ENCODE results near the gene MTHFD1. TPM values are rescaled to one million over a fixed set of nuclear protein-coding genes. Genes with fewer than 3 reads are reported as not detected.

The MTHFD1 gene
- total and polyA plus RNA-seq, 9 of the 15 experiments (the other 6 are each of a cell fraction or from before 2014, with no cell fraction given), result 66.7 to 158 (median 90.9) TPM

- TF ChIP-seq TFE3 (CRISPR knock-in tag; IDR thresholded peaks at IDR 0.05) (no peak), TEAD4 (IDR thresholded peaks at IDR 0.05; ENCODE audit: low read length) (0 out of 2 replicates have a peak, but pooled peaks have one; percentile 1), TEAD4 (CRISPR knock-in tag; IDR thresholded peaks at IDR 0.05; ENCODE audit: borderline replicate concordance) (no peak), ZNF79 (CRISPR knock-in tag; IDR thresholded peaks at IDR 0.05; ENCODE audit: low read depth) (no peak), TFAP4 (CRISPR knock-in tag; IDR thresholded peaks at IDR 0.05; ENCODE audit: borderline replicate concordance) (peak; percentile 7; the same call in 1 of the 2 replicates), HSF4 (CRISPR knock-in tag; IDR thresholded peaks at IDR 0.05; ENCODE audit: borderline replicate concordance) (no peak)
These were observed 556 bp downstream of the MTHFD1 start (continued) for GRCh38 chr14:64388533-64389285.
